Keratinocyte (primary cell): ENCODE results near the gene SH3RF1.

ENCODE experiments used
- CTCF ChIP-seq, 3 experiments: IDR thresholded peaks in 1 of 3; conservative IDR thresholded peaks in 1 of 3; optimal IDR thresholded peaks in 1 of 3; 2 replicates in 2 of 3; 3 replicates in 1 of 3; pipeline versions ENCODE3 to v1.5.1; 2011; ENCODE audit warnings: low read length in 3 of 3, mild to moderate bottlenecking in 3 of 3, moderate library complexity in 2 of 3, control low read depth in 1 of 3, inconsistent platforms in 1 of 3; ENCODE audit not compliant: insufficient read depth in 2 of 3; ENCODE audit errors: extremely low read depth in 1 of 3
- EZH2 ChIP-seq: IDR thresholded peaks from one replicate; pipeline ENCODE4 v1.6.1; 2012; ENCODE audit warnings: inconsistent platforms, mild to moderate bottlenecking, low read length, moderate library complexity

- TF ChIP-seq CTCF (optimal IDR thresholded peaks at IDR 0.05 in 1 of 3, IDR thresholded peaks at IDR 0.05 in 1 of 3, conservative IDR thresholded peaks at IDR 0.05 in 1 of 3; ENCODE audit: extremely low read depth in 1 of 3, insufficient read depth in 2 of 3, low read length in 3 of 3) (no peak), EZH2 (no peak)
These were observed 22.1 kb downstream of the SH3RF1 start for GRCh38 chr4:169248645-169249044.
